Measurements from ENCODE around the gene PRODH2.

The PRODH2 gene

GRCh38 chr19:35812220-35813042 is at the start of gene PRODH2:
TSS of gene PRODH2 (minus strand) at chr19:35812845. CDS start at chr19:35812805, 40 bp downstream.
- DNase-seq (ENCODE audit: low read depth), result no peak

- DNase-seq (ENCODE audit: low read depth), result no peak
Observed at GRCh38 chr19:35861640-35862160, 49.1 kb upstream of the PRODH2 start.

- no peak for DNase-seq (ENCODE audit: low read depth)
Observed at GRCh38 chr19:35860818-35861639, 48.4 kb upstream of the PRODH2 start.

- DNase-seq (ENCODE audit: low read depth), result no peak
Observed at GRCh38 chr19:35860436-35860817, 47.8 kb upstream of the PRODH2 start.

GRCh38 chr19:35859414-35859813 is 46.8 kb upstream of the PRODH2 start:
- no peak for DNase-seq (ENCODE audit: low read depth)

- DNase-seq (ENCODE audit: low read depth), result no peak
Observed at GRCh38 chr19:35858311-35858710, 45.7 kb upstream of the PRODH2 start.

GRCh38 chr19:35856546-35857149 is 44.0 kb upstream of the PRODH2 start, which contains the start of gene KIRREL2:
TSS of gene KIRREL2 (plus strand) at chr19:35856911. CDS start at chr19:35857120, 209 bp downstream.
- no peak for DNase-seq (ENCODE audit: low read depth)

GRCh38 chr19:35853038-35853756 is 40.6 kb upstream of the PRODH2 start:
- no peak for DNase-seq (ENCODE audit: low read depth)

- no peak for DNase-seq (ENCODE audit: low read depth)
Observed at GRCh38 chr19:35852029-35852780, 39.6 kb upstream of the PRODH2 start, which contains the start of gene NPHS1. TSS of gene NPHS1 (minus strand) at chr19:35852504. CDS start at chr19:35851837, 667 bp downstream.

- no peak for DNase-seq (ENCODE audit: low read depth)
Observed at GRCh38 chr19:35851213-35852028, 38.8 kb upstream of the PRODH2 start.

GRCh38 chr19:35848919-35849505 is 36.4 kb upstream of the PRODH2 start:
- DNase-seq (ENCODE audit: low read depth), result no peak

- no peak for DNase-seq (ENCODE audit: low read depth)
Observed at GRCh38 chr19:35848486-35848885, 35.8 kb upstream of the PRODH2 start.

- DNase-seq (ENCODE audit: low read depth), result no peak
Observed at GRCh38 chr19:35847911-35848310, 35.3 kb upstream of the PRODH2 start.

- DNase-seq (ENCODE audit: low read depth), result no peak
Observed at GRCh38 chr19:35846038-35846668, 33.5 kb upstream of the PRODH2 start.

GRCh38 chr19:35845215-35846037 is 32.8 kb upstream of the PRODH2 start:
- DNase-seq (ENCODE audit: low read depth), result no peak

GRCh38 chr19:35844482-35845214 is 32.0 kb upstream of the PRODH2 start:
- DNase-seq (ENCODE audit: low read depth), result no peak

- DNase-seq (ENCODE audit: low read depth), result no peak
Observed at GRCh38 chr19:35843676-35844481, 31.2 kb upstream of the PRODH2 start.

Data from stromal cell of bone marrow (primary cell).